Measurements from ENCODE around the gene AREL1. TPM values are rescaled to one million over a fixed set of nuclear protein-coding genes. Genes with fewer than 3 reads are reported as not detected.
A peak's percentile ranks its signal among the peaks of the same experiment; 100 is the strongest.

The AREL1 gene
- total and polyA plus RNA-seq, 4 donors = 35.6 to 54.7 (median 46.2) TPM

GRCh38 chr14:74735125-74735524 lies 22.2 kb upstream of the AREL1 start:
- Histone ChIP-seq H3K36me3 (ENCODE audit: control insufficient read depth, insufficient read depth, low read length) (peaks cover 20% of the 10 kb centered on the region), H3K27me3 (ENCODE audit: control insufficient read depth, insufficient read depth, low read length) (no peaks in the 10 kb centered on the region), H3K9me3 (ENCODE audit: control insufficient read depth, insufficient read depth, low read length) (no peaks in the 10 kb centered on the region), H3K27ac (ENCODE audit: low read depth, low read length) (no peak overlapping the region), H3K4me3 (ENCODE audit: low read depth, low read length) (no peak overlapping the region), H3K4me1 (ENCODE audit: control insufficient read depth, insufficient read depth, low read length) (no peaks in the 10 kb centered on the region)
- WGBS (ENCODE audit: insufficient coverage) = no CpG with 5 or more reads among the region's 4 CpGs
- no peak for DNase-seq (ENCODE audit: low read depth in 4 of 6, low spot score in 6 of 6)

GRCh38 chr14:74733221-74733620 lies 20.3 kb upstream of the AREL1 start:
- H3K4me1 ChIP-seq (ENCODE audit: control insufficient read depth, insufficient read depth, low read length) = no peaks in the 10 kb centered on the region
- H3K4me3 ChIP-seq (ENCODE audit: low read depth, low read length) = no peak overlapping the region
- peaks cover 15% of the 10 kb centered on the region for H3K36me3 ChIP-seq (ENCODE audit: control insufficient read depth, insufficient read depth, low read length)
- no peaks in the 10 kb centered on the region for H3K27me3 ChIP-seq (ENCODE audit: control insufficient read depth, insufficient read depth, low read length)
- no peak overlapping the region for H3K27ac ChIP-seq (ENCODE audit: low read depth, low read length)
- no peaks in the 10 kb centered on the region for H3K9me3 ChIP-seq (ENCODE audit: control insufficient read depth, insufficient read depth, low read length)
- 89% methylated on average over 3 of the region's 3 CpGs for WGBS (ENCODE audit: insufficient coverage)
- no peak for DNase-seq (ENCODE audit: low read depth in 4 of 6, low spot score in 6 of 6)

GRCh38 chr14:74732387-74732786 lies 19.5 kb upstream of the AREL1 start:
- WGBS (ENCODE audit: insufficient coverage) = no CpG with 5 or more reads among the region's 2 CpGs
- Histone ChIP-seq H3K4me3 (ENCODE audit: low read depth, low read length) (no peak overlapping the region), H3K27me3 (ENCODE audit: control insufficient read depth, insufficient read depth, low read length) (no peaks in the 10 kb centered on the region), H3K4me1 (ENCODE audit: control insufficient read depth, insufficient read depth, low read length) (no peaks in the 10 kb centered on the region), H3K36me3 (ENCODE audit: control insufficient read depth, insufficient read depth, low read length) (peaks cover 12% of the 10 kb centered on the region), H3K9me3 (ENCODE audit: control insufficient read depth, insufficient read depth, low read length) (no peaks in the 10 kb centered on the region), H3K27ac (ENCODE audit: low read depth, low read length) (no peak overlapping the region)
- no peak for DNase-seq (ENCODE audit: low read depth in 4 of 6, low spot score in 6 of 6)

GRCh38 chr14:74723134-74723533 lies 10.3 kb upstream of the AREL1 start:
- H3K9me3 ChIP-seq (ENCODE audit: control insufficient read depth, insufficient read depth, low read length) = no peaks in the 10 kb centered on the region
- no peaks in the 10 kb centered on the region for H3K27me3 ChIP-seq (ENCODE audit: control insufficient read depth, insufficient read depth, low read length)
- no peak overlapping the region for H3K27ac ChIP-seq (ENCODE audit: low read depth, low read length)
- no peak overlapping the region for H3K4me3 ChIP-seq (ENCODE audit: low read depth, low read length)
- H3K4me1 ChIP-seq (ENCODE audit: control insufficient read depth, insufficient read depth, low read length) = no peaks in the 10 kb centered on the region
- peaks cover 47% of the 10 kb centered on the region for H3K36me3 ChIP-seq (ENCODE audit: control insufficient read depth, insufficient read depth, low read length)
- no peak for DNase-seq (ENCODE audit: low read depth in 4 of 6, low spot score in 6 of 6)
- 96% methylated on average over 2 of the region's 3 CpGs for whole genome bisulfite sequencing (ENCODE audit: insufficient coverage)

- H3K36me3 ChIP-seq (ENCODE audit: control insufficient read depth, insufficient read depth, low read length) = peaks cover 47% of the 10 kb centered on the region
- no peaks in the 10 kb centered on the region for H3K4me1 ChIP-seq (ENCODE audit: control insufficient read depth, insufficient read depth, low read length)
- no peaks in the 10 kb centered on the region for H3K27me3 ChIP-seq (ENCODE audit: control insufficient read depth, insufficient read depth, low read length)
- no peak overlapping the region for H3K4me3 ChIP-seq (ENCODE audit: low read depth, low read length)
- no peak overlapping the region for H3K27ac ChIP-seq (ENCODE audit: low read depth, low read length)
- DNase-seq (ENCODE audit: low read depth in 4 of 6, low spot score in 6 of 6) = no peak
- no peaks in the 10 kb centered on the region for H3K9me3 ChIP-seq (ENCODE audit: control insufficient read depth, insufficient read depth, low read length)
Measured at GRCh38 chr14:74720526-74720925, 7.6 kb upstream of the AREL1 start.

- peaks cover 10% of the 10 kb centered on the region for H3K36me3 ChIP-seq (ENCODE audit: control insufficient read depth, insufficient read depth, low read length)
- H3K9me3 ChIP-seq (ENCODE audit: control insufficient read depth, insufficient read depth, low read length) = no peaks in the 10 kb centered on the region
- H3K4me1 ChIP-seq (ENCODE audit: control insufficient read depth, insufficient read depth, low read length) = peaks cover 10% of the 10 kb centered on the region
- WGBS (ENCODE audit: insufficient coverage) = 5% methylated on average over 2 of the region's 6 CpGs
- DNase-seq (ENCODE audit: low read depth in 4 of 6, low spot score in 6 of 6) = no peak
- no peaks in the 10 kb centered on the region for H3K27me3 ChIP-seq (ENCODE audit: control insufficient read depth, insufficient read depth, low read length)
- peak overlapping the region; percentile 85 for H3K4me3 ChIP-seq (ENCODE audit: low read depth, low read length)
- peak overlapping the region; percentile 63 for H3K27ac ChIP-seq (ENCODE audit: low read depth, low read length)
Measured at GRCh38 chr14:74713395-74713735, 485 bp upstream of the AREL1 start.

GRCh38 chr14:74711651-74712050 lies 1.2 kb downstream of the AREL1 start:
- Histone ChIP-seq H3K4me3 (ENCODE audit: low read depth, low read length) (no peak overlapping the region), H3K36me3 (ENCODE audit: control insufficient read depth, insufficient read depth, low read length) (peaks cover 2% of the 10 kb centered on the region), H3K4me1 (ENCODE audit: control insufficient read depth, insufficient read depth, low read length) (peaks cover 10% of the 10 kb centered on the region), H3K9me3 (ENCODE audit: control insufficient read depth, insufficient read depth, low read length) (no peaks in the 10 kb centered on the region), H3K27ac (ENCODE audit: low read depth, low read length) (no peak overlapping the region), H3K27me3 (ENCODE audit: control insufficient read depth, insufficient read depth, low read length) (no peaks in the 10 kb centered on the region)
- no CpG with 5 or more reads among the region's 5 CpGs for WGBS (ENCODE audit: insufficient coverage)
- DNase-seq (ENCODE audit: low read depth in 4 of 6, low spot score in 6 of 6) = no peak

GRCh38 chr14:74710480-74710879 lies 2.4 kb downstream of the AREL1 start:
- no peaks in the 10 kb centered on the region for H3K27me3 ChIP-seq (ENCODE audit: control insufficient read depth, insufficient read depth, low read length)
- H3K36me3 ChIP-seq (ENCODE audit: control insufficient read depth, insufficient read depth, low read length) = peaks cover 2% of the 10 kb centered on the region
- no peak overlapping the region for H3K27ac ChIP-seq (ENCODE audit: low read depth, low read length)
- no peak for DNase-seq (ENCODE audit: low read depth in 4 of 6, low spot score in 6 of 6)
- H3K9me3 ChIP-seq (ENCODE audit: control insufficient read depth, insufficient read depth, low read length) = no peaks in the 10 kb centered on the region
- WGBS (ENCODE audit: insufficient coverage) = no CpG with 5 or more reads among the region's 1 CpG
- peaks cover 14% of the 10 kb centered on the region for H3K4me1 ChIP-seq (ENCODE audit: control insufficient read depth, insufficient read depth, low read length)
- no peak overlapping the region for H3K4me3 ChIP-seq (ENCODE audit: low read depth, low read length)

GRCh38 chr14:74705613-74706500 lies 7.0 kb downstream of the AREL1 start:
- no peaks in the 10 kb centered on the region for H3K36me3 ChIP-seq (ENCODE audit: control insufficient read depth, insufficient read depth, low read length)
- H3K4me1 ChIP-seq (ENCODE audit: control insufficient read depth, insufficient read depth, low read length) = peaks cover 6% of the 10 kb centered on the region
- 52% methylated on average over 2 of the region's 5 CpGs for WGBS (ENCODE audit: insufficient coverage)
- H3K27ac ChIP-seq (ENCODE audit: low read depth, low read length) = no peak overlapping the region
- no peaks in the 10 kb centered on the region for H3K27me3 ChIP-seq (ENCODE audit: control insufficient read depth, insufficient read depth, low read length)
- H3K9me3 ChIP-seq (ENCODE audit: control insufficient read depth, insufficient read depth, low read length) = peaks cover 6% of the 10 kb centered on the region
- DNase-seq (ENCODE audit: low read depth in 4 of 6, low spot score in 6 of 6) = no peak
- no peak overlapping the region for H3K4me3 ChIP-seq (ENCODE audit: low read depth, low read length)

GRCh38 chr14:74704656-74705055 lies 8.2 kb downstream of the AREL1 start:
- no peak overlapping the region for H3K27ac ChIP-seq (ENCODE audit: low read depth, low read length)
- H3K27me3 ChIP-seq (ENCODE audit: control insufficient read depth, insufficient read depth, low read length) = no peaks in the 10 kb centered on the region
- H3K36me3 ChIP-seq (ENCODE audit: control insufficient read depth, insufficient read depth, low read length) = no peaks in the 10 kb centered on the region
- DNase-seq (ENCODE audit: low read depth in 4 of 6, low spot score in 6 of 6) = no peak
- H3K4me1 ChIP-seq (ENCODE audit: control insufficient read depth, insufficient read depth, low read length) = peaks cover 4% of the 10 kb centered on the region
- WGBS (ENCODE audit: insufficient coverage) = no CpG with 5 or more reads among the region's 2 CpGs
- H3K4me3 ChIP-seq (ENCODE audit: low read depth, low read length) = no peak overlapping the region
- H3K9me3 ChIP-seq (ENCODE audit: control insufficient read depth, insufficient read depth, low read length) = peaks cover 6% of the 10 kb centered on the region

Data from spinal cord (tissue), 10 donors.